HUES6 (cell line): ENCODE measurements around the gene TRIB2.
"Not testable (repeated sequence)": the region's sequence is repeated elsewhere in the genome, so short reads cannot be mapped to it uniquely, and the experiment has no call there.

Experiments
- H3K27ac ChIP-seq: 2 replicates; pipeline ENCODE4 v1.7.0; 2013; ENCODE audit warnings: low read depth, mild to moderate bottlenecking, low read length, inconsistent platforms
- H3K27me3 ChIP-seq: 2 replicates; pipeline ENCODE4 v1.6.1; 2013; ENCODE audit warnings: low read length; ENCODE audit not compliant: control insufficient read depth, insufficient read depth
- H3K36me3 ChIP-seq: 2 replicates; pipeline ENCODE4 v1.6.1; 2013; ENCODE audit warnings: low read length; ENCODE audit not compliant: control insufficient read depth, insufficient read depth
- H3K4me1 ChIP-seq: 2 replicates; pipeline ENCODE4 v1.6.1; 2013; ENCODE audit warnings: low read length; ENCODE audit not compliant: control insufficient read depth, insufficient read depth
- H3K4me3 ChIP-seq: 2 replicates; pipeline ENCODE4 v1.5.1; 2013; ENCODE audit warnings: low read depth, low read length
- H3K9ac ChIP-seq: one replicate; pipeline ENCODE4 v1.6.1; 2013; ENCODE audit warnings: mild to moderate bottlenecking, low read length
- H3K9me3 ChIP-seq: 2 replicates; pipeline ENCODE4 v1.6.1; 2013; ENCODE audit warnings: low read depth, low read length; ENCODE audit not compliant: control insufficient read depth, insufficient read depth

The TRIB2 gene

GRCh38 chr2:12716282-12717190 lies at the start of gene TRIB2:
Gene TRIB2 (plus strand): TSS chr2:12716936. CDS start chr2:12718308, 1,372 bp downstream.
- Histone ChIP-seq H3K27ac (peak within 1 kb of the TSS; percentile 85; the same call in 1 of the 2 replicates), H3K4me1 (peaks cover 33% of the 10 kb centered on the region)

GRCh38 chr2:12669036-12669435 lies 47.7 kb upstream of the TRIB2 start:
- H3K36me3 ChIP-seq, result no peaks in the 10 kb centered on the region
- H3K4me1 ChIP-seq, result no peaks in the 10 kb centered on the region; the same call in 1 of the 2 replicates
- H3K9me3 ChIP-seq, result peaks cover 23% of the 10 kb centered on the region
- no peak overlapping the region for H3K27ac ChIP-seq
- no peaks in the 10 kb centered on the region for H3K27me3 ChIP-seq
- H3K9ac ChIP-seq, result no peak overlapping the region
- no peak overlapping the region for H3K4me3 ChIP-seq

More at GRCh38 chr2:12716282-12717190, at the start of gene TRIB2:
- H3K9me3 ChIP-seq, result no peaks in the 10 kb centered on the region
- H3K4me3 ChIP-seq, result peak within 1 kb of the TSS; percentile 84
- H3K27me3 ChIP-seq, result no peaks in the 10 kb centered on the region; the same call in 1 of the 2 replicates
- no peaks in the 10 kb centered on the region for H3K36me3 ChIP-seq
- H3K9ac ChIP-seq, result peak within 1 kb of the TSS; percentile 96

GRCh38 chr2:12672711-12673315 lies 43.9 kb upstream of the TRIB2 start:
- no peaks in the 10 kb centered on the region for H3K27me3 ChIP-seq
- no peak overlapping the region for H3K9ac ChIP-seq
- no peak overlapping the region for H3K4me3 ChIP-seq
- H3K27ac ChIP-seq, result no peak overlapping the region
- no peaks in the 10 kb centered on the region; the same call in 1 of the 2 replicates for H3K4me1 ChIP-seq
- peaks cover 2% of the 10 kb centered on the region; the same call in 1 of the 2 replicates for H3K9me3 ChIP-seq
- H3K36me3 ChIP-seq, result no peaks in the 10 kb centered on the region

GRCh38 chr2:12674644-12675328 lies 42.0 kb upstream of the TRIB2 start:
- no peaks in the 10 kb centered on the region for H3K27me3 ChIP-seq
- no peak overlapping the region for H3K27ac ChIP-seq
- no peaks in the 10 kb centered on the region for H3K36me3 ChIP-seq
- no peaks in the 10 kb centered on the region; the same call in 1 of the 2 replicates for H3K4me1 ChIP-seq
- H3K9me3 ChIP-seq, result peaks cover 6% of the 10 kb centered on the region; the same call in 1 of the 2 replicates
- no peak overlapping the region for H3K9ac ChIP-seq
- no peak overlapping the region for H3K4me3 ChIP-seq

GRCh38 chr2:12675352-12675795 lies 41.4 kb upstream of the TRIB2 start:
- no peak overlapping the region for H3K9ac ChIP-seq
- no peak overlapping the region for H3K27ac ChIP-seq
- no peak overlapping the region for H3K4me3 ChIP-seq
- H3K36me3 ChIP-seq, result no peaks in the 10 kb centered on the region
- H3K9me3 ChIP-seq, result peaks cover 12% of the 10 kb centered on the region; the same call in 1 of the 2 replicates
- no peaks in the 10 kb centered on the region for H3K27me3 ChIP-seq
- no peaks in the 10 kb centered on the region for H3K4me1 ChIP-seq

GRCh38 chr2:12675801-12676200 lies 40.9 kb upstream of the TRIB2 start:
- Histone ChIP-seq H3K4me3 (no peak overlapping the region), H3K27ac (no peak overlapping the region), H3K9ac (no peak overlapping the region), H3K4me1 (no peaks in the 10 kb centered on the region), H3K27me3 (no peaks in the 10 kb centered on the region), H3K36me3 (no peaks in the 10 kb centered on the region), H3K9me3 (peaks cover 13% of the 10 kb centered on the region; the same call in 1 of the 2 replicates)

- Histone ChIP-seq H3K4me1 (no peaks in the 10 kb centered on the region), H3K27ac (no peak overlapping the region), H3K9ac (no peak overlapping the region), H3K36me3 (no peaks in the 10 kb centered on the region), H3K4me3 (no peak overlapping the region), H3K9me3 (peaks cover 13% of the 10 kb centered on the region; the same call in 1 of the 2 replicates), H3K27me3 (no peaks in the 10 kb centered on the region)
Observed at GRCh38 chr2:12676771-12677170, 40.0 kb upstream of the TRIB2 start.

GRCh38 chr2:12678186-12678585 lies 38.5 kb upstream of the TRIB2 start:
- no peak overlapping the region for H3K27ac ChIP-seq
- no peaks in the 10 kb centered on the region for H3K36me3 ChIP-seq
- H3K9ac ChIP-seq, result no peak overlapping the region
- no peak overlapping the region for H3K4me3 ChIP-seq
- H3K27me3 ChIP-seq, result no peaks in the 10 kb centered on the region
- H3K9me3 ChIP-seq, result peaks cover 13% of the 10 kb centered on the region; the same call in 1 of the 2 replicates
- 0 out of 2 replicates have a peak, but pooled peaks cover 5% of the 10 kb centered on the region for H3K4me1 ChIP-seq

- Histone ChIP-seq H3K9me3 (peaks cover 13% of the 10 kb centered on the region; the same call in 1 of the 2 replicates), H3K4me1 (peaks cover 12% of the 10 kb centered on the region; the same call in 1 of the 2 replicates), H3K27me3 (no peaks in the 10 kb centered on the region), H3K4me3 (no peak overlapping the region), H3K27ac (no peak overlapping the region), H3K9ac (no peak overlapping the region), H3K36me3 (no peaks in the 10 kb centered on the region)
Observed at GRCh38 chr2:12679550-12680072, 37.1 kb upstream of the TRIB2 start.

- not testable (repeated sequence) for H3K27ac ChIP-seq, H3K4me3 ChIP-seq
Observed at GRCh38 chr2:12680115-12680514, 36.6 kb upstream of the TRIB2 start.

More at GRCh38 chr2:12680115-12680514, 36.6 kb upstream of the TRIB2 start:
- Histone ChIP-seq H3K9me3 (peaks cover 13% of the 10 kb centered on the region; the same call in 1 of the 2 replicates), H3K4me1 (peaks cover 16% of the 10 kb centered on the region)
- H3K9ac ChIP-seq, H3K27me3 ChIP-seq, H3K36me3 ChIP-seq: not testable (repeated sequence)
